H1 (cell line): ENCODE results near the gene AFAP1L2. TPM values are rescaled to one million over a fixed set of nuclear protein-coding genes. Genes with fewer than 3 reads are reported as not detected.

Experiments used
- CTCF ChIA-PET: fragments of 300-600 bp; sonication (Branson Sonifier 250); formaldehyde crosslinking; loops from one replicate; lab custom pipeline; 2021; ENCODE audit not compliant: partially characterized antibody; lab: Charles Lee
- POLR2A ChIA-PET: fragments of 300-600 bp; sonication (Branson Sonifier 250); formaldehyde crosslinking; loops from one replicate; lab custom pipeline; 2021; ENCODE audit warnings: inconsistent platforms; ENCODE audit not compliant: partially characterized antibody; lab: Charles Lee
- DNase-seq, 2 experiments: peaks; one replicate each; pipeline versions ENCODE4 v3.0.0 to v3.0.0-alpha.2; 2010 to 2022; ENCODE audit warnings: low spot score in 2 of 2, low read depth in 1 of 2, mixed read lengths in 1 of 2
- FAIRE-seq: peaks from 2 replicates; lab custom pipeline; 2011; peaks lifted over from hg19 to GRCh38; lab: Jason Lieb, UNC
- H2AFZ ChIP-seq: 2 replicates; pipeline ENCODE4 v1.8.1; 2012; ENCODE audit warnings: low read length, inconsistent platforms
- H2AK5ac ChIP-seq: 2 replicates; pipeline ENCODE4 v1.6.1; 2013; ENCODE audit warnings: low read depth, low read length
- H2BK120ac ChIP-seq: replicated peaks from 2 replicates; pipeline ENCODE3; 2013; ENCODE audit warnings: low read depth, low read length, inconsistent platforms
- H2BK12ac ChIP-seq: 2 replicates; pipeline ENCODE4 v1.6.1; 2013; ENCODE audit warnings: low read depth, low read length
- H2BK15ac ChIP-seq: 2 replicates; pipeline ENCODE4 v1.6.1; 2013; ENCODE audit warnings: low read length
- H2BK20ac ChIP-seq: 2 replicates; pipeline ENCODE4 v1.6.1; 2013; ENCODE audit warnings: low read length
- H2BK5ac ChIP-seq: 2 replicates; pipeline ENCODE4 v1.6.1; 2013; ENCODE audit warnings: low read depth, low read length
- H3K14ac ChIP-seq: 2 replicates; pipeline ENCODE4 v1.6.1; 2013; ENCODE audit warnings: inconsistent platforms; ENCODE audit not compliant: insufficient read length
- H3K18ac ChIP-seq: 2 replicates; pipeline ENCODE4 v1.6.1; 2013; ENCODE audit warnings: low read length; ENCODE audit errors: extremely low read depth
- H3K23ac ChIP-seq: 2 replicates; pipeline ENCODE4 v1.6.1; 2013; ENCODE audit warnings: inconsistent platforms; ENCODE audit not compliant: insufficient read length
- H3K23me2 ChIP-seq: 2 replicates; pipeline ENCODE4 v1.6.1; 2013; ENCODE audit warnings: low read depth, low read length
- H3K27ac ChIP-seq: 2 replicates; pipeline ENCODE4 v1.6.1; 2011; ENCODE audit warnings: low read depth, low read length, inconsistent platforms
- H3K27me3 ChIP-seq, 4 experiments: replicated peaks in 1 of 4; 1 replicate in 1 of 4; 2 replicates in 3 of 4; pipeline versions ENCODE4 v1.6.1 to v1.8.1; 2011 to 2013; ENCODE audit warnings: low read length in 3 of 4, mild to moderate bottlenecking in 3 of 4, inconsistent platforms in 2 of 4, mixed read lengths in 2 of 4, moderate library complexity in 1 of 4; ENCODE audit not compliant: control insufficient read depth in 3 of 4, insufficient read depth in 3 of 4; ENCODE audit errors: extremely low read depth in 1 of 4
- H3K36me3 ChIP-seq, 4 experiments: 2 replicates each; pipeline versions ENCODE4 v1.6.1 to v1.8.1; 2011 to 2013; ENCODE audit warnings: mild to moderate bottlenecking in 4 of 4, low read length in 3 of 4, moderate library complexity in 2 of 4, control low read depth in 1 of 4, inconsistent platforms in 1 of 4; ENCODE audit not compliant: insufficient read depth in 4 of 4, control insufficient read depth in 2 of 4
- H3K4ac ChIP-seq: replicated peaks from 2 replicates; pipeline ENCODE3; 2013; ENCODE audit warnings: low read length, low read depth, mixed read lengths, inconsistent platforms; ENCODE audit not compliant: insufficient read length
- H3K4me1 ChIP-seq, 4 experiments: replicated peaks in 1 of 4; 1 replicate in 1 of 4; 2 replicates in 3 of 4; pipeline versions ENCODE4 v1.6.1 to v1.8.1; 2011 to 2013; ENCODE audit warnings: low read length in 3 of 4, inconsistent platforms in 2 of 4, mixed read lengths in 1 of 4; ENCODE audit not compliant: insufficient read depth in 4 of 4, control insufficient read depth in 3 of 4
- H3K4me2 ChIP-seq, 2 experiments: 2 replicates each; pipeline versions ENCODE4 v1.6.1 to v1.8.1; 2011 to 2013; ENCODE audit warnings: low read depth in 2 of 2, low read length in 2 of 2, control low read depth in 1 of 2, inconsistent platforms in 1 of 2, mild to moderate bottlenecking in 1 of 2; ENCODE audit not compliant: insufficient read depth in 1 of 2
- H3K4me3 ChIP-seq, 4 experiments: fragments of 200-600, 300-600 bp in 1 of 4; sonication (generic), shearing (Covaris generic), sonication (Bioruptor Twin) in 1 of 4; 2 replicates each; pipeline versions ENCODE4 v1.5.1 to v1.8.1; 2011 to 2016; ENCODE audit warnings: low read length in 4 of 4, low read depth in 3 of 4, control low read depth in 2 of 4, inconsistent platforms in 2 of 4, mild to moderate bottlenecking in 2 of 4, mixed read lengths in 1 of 4, moderate library complexity in 1 of 4; ENCODE audit not compliant: insufficient read depth in 2 of 4; ENCODE audit errors: extremely low read depth in 1 of 4
- H3K56ac ChIP-seq: replicated peaks from 2 replicates; pipeline ENCODE3; 2013; ENCODE audit warnings: low read depth, mild to moderate bottlenecking, mixed read lengths, low read length, inconsistent platforms; ENCODE audit not compliant: insufficient read length
- H3K79me1 ChIP-seq: 2 replicates; pipeline ENCODE4 v1.6.1; 2013; ENCODE audit warnings: low read depth, low read length, control low read depth
- H3K79me2 ChIP-seq, 2 experiments: 2 replicates each; pipeline versions ENCODE4 v1.6.1 to v1.8.1; 2012 to 2013; ENCODE audit warnings: low read length in 2 of 2, mild to moderate bottlenecking in 2 of 2, inconsistent platforms in 1 of 2; ENCODE audit not compliant: insufficient read depth in 2 of 2, control insufficient read depth in 1 of 2
- H3K9ac ChIP-seq, 4 experiments: replicated peaks in 1 of 4; 1 replicate in 1 of 4; 2 replicates in 3 of 4; pipeline versions ENCODE4 v1.6.1 to v1.8.1; 2011 to 2013; ENCODE audit warnings: low read depth in 3 of 4, low read length in 3 of 4, control low read depth in 2 of 4, mild to moderate bottlenecking in 2 of 4, moderate library complexity in 2 of 4, inconsistent platforms in 1 of 4; ENCODE audit errors: extremely low read depth in 1 of 4
- H3K9me3 ChIP-seq, 2 experiments: 2 replicates each; pipeline versions ENCODE4 v1.6.1 to v1.8.1; 2012 to 2013; ENCODE audit warnings: mild to moderate bottlenecking in 2 of 2, moderate library complexity in 2 of 2, control low read depth in 1 of 2, inconsistent platforms in 1 of 2, low read depth in 1 of 2, low read length in 1 of 2, mixed read lengths in 1 of 2; ENCODE audit not compliant: insufficient read depth in 2 of 2
- H4K20me1 ChIP-seq, 2 experiments: replicated peaks in 1 of 2; 2 replicates each; pipeline versions ENCODE3 to v1.8.1; 2011 to 2013; ENCODE audit warnings: inconsistent platforms in 2 of 2, low read length in 2 of 2, mild to moderate bottlenecking in 1 of 2; ENCODE audit not compliant: insufficient read depth in 2 of 2, control insufficient read depth in 1 of 2
- H4K5ac ChIP-seq: 2 replicates; pipeline ENCODE4 v1.6.1; 2013; ENCODE audit warnings: low read length, low read depth, mixed read lengths, inconsistent platforms; ENCODE audit not compliant: insufficient read length
- H4K8ac ChIP-seq: 2 replicates; pipeline ENCODE4 v1.8.0; 2013; ENCODE audit warnings: mild to moderate bottlenecking, moderate library complexity, low read length, inconsistent platforms; ENCODE audit not compliant: insufficient read depth; ENCODE audit errors: extremely low read depth
- H4K91ac ChIP-seq: replicated peaks from 2 replicates; pipeline ENCODE3; 2013; ENCODE audit warnings: low read length, mixed read lengths, inconsistent platforms; ENCODE audit not compliant: insufficient read length
- CHD1 ChIP-seq: IDR thresholded peaks from 2 replicates; pipeline ENCODE4 v1.6.1; 2012; ENCODE audit warnings: low read depth, low read length, improper control_type of control experiment
- EP300 ChIP-seq, 2 experiments: IDR thresholded peaks; 1 replicate in 1 of 2; 2 replicates in 1 of 2; pipeline ENCODE4 v1.6.1; 2011 to 2012; ENCODE audit warnings: low read depth in 2 of 2, low read length in 2 of 2, mild to moderate bottlenecking in 2 of 2, borderline replicate concordance in 1 of 2, inconsistent platforms in 1 of 2, moderate library complexity in 1 of 2
- WGBS, 2 experiments: shearing (Covaris generic) in 1 of 2; methylation state at CpG; one replicate each; pipeline versions ENCODE4 v1.1.6 to v1.1.7; 2013 to 2015; ENCODE audit warnings: low lambda C conversion rate in 2 of 2, mixed read lengths in 2 of 2, inconsistent platforms in 1 of 2, low coverage in 1 of 2, missing lambda C conversion rate in 1 of 2; ENCODE audit not compliant: insufficient replicate concordance in 2 of 2, insufficient coverage in 1 of 2, insufficient read length in 1 of 2; ENCODE audit errors: extremely low coverage in 1 of 2, missing lambda C conversion rate in 1 of 2; 5-methylcytosine and 5-hydroxymethylcytosine counted together
- polyA plus RNA-seq, 7 experiments: library from polyadenylated mRNA; depleted of rRNA in 3 of 7; stranded (reverse) in 5 of 7; unstranded in 2 of 7; fragments of >200 nt in 5 of 7; fragments of 200-250 nt in 2 of 7; gene quantifications; 1 replicate in 5 of 7; 2 replicates in 1 of 7; 4 replicates in 1 of 7; pipeline versions ENCODE4 v1.2.1 to v1.2.3, GENCODE V29; 2011 to 2013; ENCODE audit warnings: missing spikeins in 2 of 7, mixed read lengths in 2 of 7
- total RNA-seq: library from RNA; stranded (reverse); fragmentation: NEBNext Ultra II Directional; extraction: Animal tissue kit (Norgen Biotek cat#: 25700); gene quantifications from 2 replicates; pipeline ENCODE4 v1.2.1, GENCODE V29; 2021

Gene AFAP1L2
- total and polyA plus RNA-seq, 2 of the 8 experiments (the other 6 are each of a cell fraction or from before 2014, with no cell fraction given), result 3.9 to 6.4 TPM

DNA sequence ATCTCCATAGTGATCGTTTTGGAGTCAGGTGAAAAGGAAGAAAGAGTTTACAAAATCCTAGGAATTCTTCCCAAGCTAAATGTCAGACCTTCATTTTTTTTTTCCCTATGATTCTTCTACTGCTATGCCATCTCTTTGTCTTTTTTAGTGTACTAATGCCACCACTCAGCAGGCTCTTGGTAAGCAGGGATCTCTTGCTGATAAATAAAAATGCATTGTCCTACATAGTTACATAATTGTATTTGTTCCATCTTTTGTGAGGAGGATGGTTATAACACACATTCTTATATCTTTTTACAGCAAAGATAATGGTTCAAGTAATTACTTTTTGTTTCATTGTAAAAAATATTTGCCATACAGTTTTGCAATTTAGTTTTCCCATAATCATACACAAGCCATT lies 36.8 kb upstream of the AFAP1L2 start:
- DNase-seq (no peak), FAIRE-seq (no peak)
- ChIA-PET CTCF (interaction anchor here (0.6 to 20.2 kb wide), 5 partner anchors 11 to 1296 kb away, joined by 3 to 269 read pairs (median 3); no protein-coding TSS in a partner anchor), POLR2A (no interaction called here)
- H3K27me3 ChIP-seq, result no peaks in the 10 kb centered on the region
- no peak overlapping the region for H4K8ac ChIP-seq
- H2BK15ac ChIP-seq, result no peak overlapping the region
- H3K18ac ChIP-seq, result no peak overlapping the region
- no peak overlapping the region for H2BK20ac ChIP-seq
- no peaks in the 10 kb centered on the region for H3K23me2 ChIP-seq
- H4K5ac ChIP-seq, result no peak overlapping the region
- 87% methylated on average over 1 of the region's 1 CpG; no CpG with 5 or more reads in 1 of the 2 experiments for WGBS, 2 experiments
- no peak overlapping the region for H3K4me2 ChIP-seq
- H3K9ac ChIP-seq, result no peak overlapping the region
- H3K14ac ChIP-seq, result no peak overlapping the region
- H3K23ac ChIP-seq, result no peak overlapping the region
- H3K36me3 ChIP-seq, result peaks cover 0 to 13% (median 8%) of the 10 kb centered on the region in 4 experiments; a peak in 6 of 8 replicates
- no peak overlapping the region for H3K56ac ChIP-seq
- no peak overlapping the region for H2BK5ac ChIP-seq
- no peak overlapping the region for H2AK5ac ChIP-seq
- no peak overlapping the region for H4K91ac ChIP-seq
- no peaks in the 10 kb centered on the region for H3K79me1 ChIP-seq
- no peaks in the 10 kb centered on the region for H3K9me3 ChIP-seq
- H2BK12ac ChIP-seq, result no peak overlapping the region
- TF ChIP-seq CHD1, result no peak
- no peak for TF ChIP-seq EP300 (IDR thresholded peaks at IDR 0.05; ENCODE audit: borderline replicate concordance in 1 of 2, low read depth in 2 of 2, low read length in 2 of 2)
- no peaks in the 10 kb centered on the region for H3K79me2 ChIP-seq
- H2BK120ac ChIP-seq, result no peak overlapping the region
- H4K20me1 ChIP-seq, result peaks cover 0 to 4% of the 10 kb centered on the region in 2 experiments
- no peak overlapping the region for H2AFZ ChIP-seq
- H3K4ac ChIP-seq, result no peak overlapping the region
- H3K27ac ChIP-seq, result no peak overlapping the region
- H3K4me1 ChIP-seq, result no peaks in the 10 kb centered on the region
- no peak overlapping the region for H3K4me3 ChIP-seq
